Kidney epithelial cell (primary cell): ENCODE data around the gene C22orf15. TPM values are rescaled to one million over a fixed set of nuclear protein-coding genes. Genes with fewer than 3 reads are reported as not detected.

Experiments
- DNase-seq: peaks from one replicate; pipeline ENCODE4 v3.0.0-alpha.2; 2010; ENCODE audit warnings: low read depth
- H3K27me3 ChIP-seq: 2 replicates; pipeline ENCODE4 v1.6.0; 2011; ENCODE audit warnings: low read length; ENCODE audit not compliant: control insufficient read depth, insufficient read depth
- H3K36me3 ChIP-seq: 2 replicates; pipeline ENCODE4 v1.5.1; 2011; ENCODE audit warnings: low read length; ENCODE audit not compliant: control insufficient read depth, insufficient read depth
- H3K4me3 ChIP-seq: 2 replicates; pipeline ENCODE4 v1.5.1; 2011; ENCODE audit warnings: low read depth, mild to moderate bottlenecking, control low read depth, low read length
- total RNA-seq: library from RNA; depleted of rRNA; stranded (reverse); fragments of >200 nt; gene quantifications from 2 replicates; pipeline ENCODE4 v1.2.3, GENCODE V29; 2015
- TF ChIP-seq, protein P1 (sequence below): IDR thresholded peaks from 2 replicates; pipeline ENCODE4 v1.5.1; 2011; ENCODE audit warnings: mild to moderate bottlenecking, moderate library complexity, low read length, control low read depth, inconsistent platforms; ENCODE audit not compliant: insufficient read depth, poor library complexity, severe bottlenecking

Gene C22orf15
- total RNA-seq, 1 donor from 2014 or later = not detected

DNA sequence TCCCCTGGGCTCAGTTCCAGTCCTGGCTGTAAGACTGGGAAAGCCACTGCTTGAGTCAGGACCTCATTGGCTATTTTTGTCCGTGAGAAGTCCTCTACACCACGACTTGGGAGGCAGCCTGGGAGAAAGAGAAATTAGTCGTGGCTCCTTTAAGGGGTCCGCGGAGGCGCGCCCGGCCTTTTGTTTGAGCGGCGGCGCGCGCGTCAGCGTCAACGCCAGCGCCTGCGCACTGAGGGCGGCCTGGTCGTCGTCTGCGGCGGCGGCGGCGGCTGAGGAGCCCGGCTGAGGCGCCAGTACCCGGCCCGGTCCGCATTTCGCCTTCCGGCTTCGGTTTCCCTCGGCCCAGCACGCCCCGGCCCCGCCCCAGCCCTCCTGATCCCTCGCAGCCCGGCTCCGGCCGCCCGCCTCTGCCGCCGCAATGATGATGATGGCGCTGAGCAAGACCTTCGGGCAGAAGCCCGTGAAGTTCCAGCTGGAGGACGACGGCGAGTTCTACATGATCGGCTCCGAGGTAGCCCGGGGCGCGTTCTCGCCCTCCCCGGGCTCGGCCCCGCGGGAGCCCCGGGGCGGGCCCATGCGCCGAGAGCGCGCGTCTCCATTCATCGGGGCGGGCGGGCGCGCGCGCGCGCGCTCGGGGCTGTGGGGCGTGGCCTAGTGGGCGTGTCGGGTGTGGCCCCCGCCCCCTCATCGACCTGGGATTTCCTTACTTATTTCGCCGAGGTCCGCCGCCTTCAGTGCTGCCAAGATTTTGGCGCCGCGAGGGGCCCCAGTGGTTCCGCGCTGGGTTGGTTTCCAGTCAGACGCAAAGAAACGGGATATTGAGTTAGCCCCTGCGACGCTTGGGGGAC lies 24.2 kb downstream of the C22orf15 start, which contains the start of gene SMARCB1:
TSS of gene SMARCB1 (plus strand) at position 215 of the 848 bp plus-strand sequence. CDS start at position 419, 204 bp downstream.
- peaks cover 2% of the 10 kb centered on the region for H3K36me3 ChIP-seq
- H3K4me3 ChIP-seq = peak within 1 kb of the TSS; percentile 84
- H3K27me3 ChIP-seq = no peaks in the 10 kb centered on the region
- TF ChIP-seq, protein P1, sequence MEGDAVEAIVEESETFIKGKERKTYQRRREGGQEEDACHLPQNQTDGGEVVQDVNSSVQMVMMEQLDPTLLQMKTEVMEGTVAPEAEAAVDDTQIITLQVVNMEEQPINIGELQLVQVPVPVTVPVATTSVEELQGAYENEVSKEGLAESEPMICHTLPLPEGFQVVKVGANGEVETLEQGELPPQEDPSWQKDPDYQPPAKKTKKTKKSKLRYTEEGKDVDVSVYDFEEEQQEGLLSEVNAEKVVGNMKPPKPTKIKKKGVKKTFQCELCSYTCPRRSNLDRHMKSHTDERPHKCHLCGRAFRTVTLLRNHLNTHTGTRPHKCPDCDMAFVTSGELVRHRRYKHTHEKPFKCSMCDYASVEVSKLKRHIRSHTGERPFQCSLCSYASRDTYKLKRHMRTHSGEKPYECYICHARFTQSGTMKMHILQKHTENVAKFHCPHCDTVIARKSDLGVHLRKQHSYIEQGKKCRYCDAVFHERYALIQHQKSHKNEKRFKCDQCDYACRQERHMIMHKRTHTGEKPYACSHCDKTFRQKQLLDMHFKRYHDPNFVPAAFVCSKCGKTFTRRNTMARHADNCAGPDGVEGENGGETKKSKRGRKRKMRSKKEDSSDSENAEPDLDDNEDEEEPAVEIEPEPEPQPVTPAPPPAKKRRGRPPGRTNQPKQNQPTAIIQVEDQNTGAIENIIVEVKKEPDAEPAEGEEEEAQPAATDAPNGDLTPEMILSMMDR = no peak
- DNase-seq = no peak

DNA sequence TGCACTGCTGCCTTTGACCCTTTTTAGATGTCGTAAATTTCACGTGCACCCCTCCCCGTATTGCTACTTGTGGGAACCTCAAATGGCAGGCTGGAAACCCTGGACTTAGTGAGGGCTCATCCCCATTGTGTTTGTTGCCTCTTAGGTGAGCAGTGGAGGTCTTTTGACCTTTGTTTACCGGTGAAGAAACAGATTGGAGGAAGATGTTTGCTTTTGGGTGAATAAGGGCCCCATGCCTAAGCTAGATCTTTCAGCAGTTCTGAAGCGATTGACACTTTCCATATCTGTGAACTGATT lies 24.8 kb downstream of the C22orf15 start:
- Histone ChIP-seq H3K36me3 (peaks cover 2% of the 10 kb centered on the region), H3K27me3 (no peaks in the 10 kb centered on the region), H3K4me3 (peak overlapping the region; percentile 84)
- TF ChIP-seq, protein P1 = no peak
- DNase-seq = no peak

DNA sequence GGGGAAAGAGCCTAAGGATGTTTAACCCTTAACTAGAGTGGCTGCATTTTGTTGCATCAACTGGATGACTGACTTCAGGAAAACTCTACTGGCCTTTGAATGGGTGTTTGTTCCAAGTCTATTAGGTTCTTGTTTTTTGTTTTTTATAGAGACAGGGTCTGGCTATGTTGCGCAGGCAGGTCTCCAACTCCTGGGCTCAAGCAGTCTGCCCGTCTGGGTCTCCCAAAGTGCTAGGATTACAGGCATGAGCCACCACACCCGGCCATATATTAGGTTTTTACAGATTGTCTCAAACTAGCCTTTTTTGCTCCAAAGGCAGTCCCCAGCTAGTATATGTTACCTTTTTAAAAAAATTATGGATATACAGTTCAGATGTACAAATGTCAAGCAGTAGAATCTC lies 25.1 kb downstream of the C22orf15 start:
- no peak for DNase-seq
- no peaks in the 10 kb centered on the region for H3K27me3 ChIP-seq
- H3K4me3 ChIP-seq = peak overlapping the region; percentile 84

DNA sequence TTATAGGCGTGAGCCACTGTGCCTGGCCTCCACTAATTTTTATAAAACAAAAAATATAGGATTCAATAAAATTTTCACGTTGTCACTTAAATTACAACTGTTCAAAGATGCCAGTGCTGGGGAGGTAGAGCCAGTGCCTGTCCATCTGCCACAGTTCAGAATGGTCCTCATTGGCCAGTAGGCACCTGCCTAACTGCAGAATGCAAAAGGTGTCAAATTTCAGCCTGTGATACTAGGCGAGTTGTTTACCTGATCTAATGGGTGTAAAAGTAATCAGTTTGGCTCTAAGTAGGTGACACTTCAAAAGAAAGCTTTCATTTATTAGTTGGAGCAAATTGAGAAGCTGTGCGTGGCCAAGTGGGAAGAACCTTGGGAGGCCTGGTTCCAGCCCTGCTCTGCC lies 26.3 kb downstream of the C22orf15 start:
- no peak for DNase-seq
- Histone ChIP-seq H3K36me3 (peaks cover 4% of the 10 kb centered on the region), H3K4me3 (no peak overlapping the region), H3K27me3 (no peaks in the 10 kb centered on the region)
- TF ChIP-seq, protein P1 = no peak

More for the DNA sequence above, 25.1 kb downstream of the C22orf15 start:
- TF ChIP-seq, protein P1 = no peak
- peaks cover 2% of the 10 kb centered on the region for H3K36me3 ChIP-seq

DNA sequence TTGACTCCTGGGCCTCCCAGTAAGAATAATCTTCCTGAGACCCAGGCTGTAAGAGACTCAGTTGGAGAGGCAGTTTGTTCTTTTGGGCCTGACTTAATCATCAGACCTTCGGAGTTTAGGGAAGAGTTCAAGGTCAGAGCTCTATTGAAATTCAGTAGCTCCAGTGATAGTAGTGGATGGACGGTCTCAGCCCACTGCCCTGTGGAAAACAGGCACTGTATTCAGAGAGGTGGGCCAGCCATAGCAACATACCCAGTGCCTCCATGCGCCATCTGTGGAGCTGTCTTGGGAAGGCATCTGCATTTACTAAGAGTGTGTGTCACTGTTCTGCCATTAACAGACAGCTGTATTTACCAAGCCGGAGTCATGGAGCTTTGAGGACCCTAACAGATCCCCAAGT lies 26.8 kb downstream of the C22orf15 start:
- TF ChIP-seq, protein P1 = no peak
- peaks cover 4% of the 10 kb centered on the region for H3K36me3 ChIP-seq

More for the DNA sequence above, 26.8 kb downstream of the C22orf15 start:
- no peak overlapping the region for H3K4me3 ChIP-seq
- no peaks in the 10 kb centered on the region for H3K27me3 ChIP-seq
- no peak for DNase-seq
